Right lobe of liver (tissue), 4 donors: ENCODE results near the gene RPS2.

ENCODE experiments used
- POLR2A ChIP-seq: fragments of 450-650 bp; IDR thresholded peaks from one replicate; pipeline ENCODE4 v1.6.1; 2017; ENCODE audit warnings: antibody characterized with exemption, mild to moderate bottlenecking
- TF ChIP-seq, protein P1 (sequence below), 4 donors: fragments of 200-600 bp in 3 of 4; fragments of 450-650 bp in 1 of 4; IDR thresholded peaks; one replicate each; pipeline versions ENCODE4 v1.5.1 to v1.8.0; 2016 to 2022; ENCODE audit warnings: antibody characterized with exemption in 4 of 4, mild to moderate bottlenecking in 2 of 4
- donor health status: DM: no; HTN: no; CAD: no.
- donor health status: DM: no; HTN: no; CAD: no.
- donor health status: DM: no; HTN: yes; CAD: no.

DNA sequence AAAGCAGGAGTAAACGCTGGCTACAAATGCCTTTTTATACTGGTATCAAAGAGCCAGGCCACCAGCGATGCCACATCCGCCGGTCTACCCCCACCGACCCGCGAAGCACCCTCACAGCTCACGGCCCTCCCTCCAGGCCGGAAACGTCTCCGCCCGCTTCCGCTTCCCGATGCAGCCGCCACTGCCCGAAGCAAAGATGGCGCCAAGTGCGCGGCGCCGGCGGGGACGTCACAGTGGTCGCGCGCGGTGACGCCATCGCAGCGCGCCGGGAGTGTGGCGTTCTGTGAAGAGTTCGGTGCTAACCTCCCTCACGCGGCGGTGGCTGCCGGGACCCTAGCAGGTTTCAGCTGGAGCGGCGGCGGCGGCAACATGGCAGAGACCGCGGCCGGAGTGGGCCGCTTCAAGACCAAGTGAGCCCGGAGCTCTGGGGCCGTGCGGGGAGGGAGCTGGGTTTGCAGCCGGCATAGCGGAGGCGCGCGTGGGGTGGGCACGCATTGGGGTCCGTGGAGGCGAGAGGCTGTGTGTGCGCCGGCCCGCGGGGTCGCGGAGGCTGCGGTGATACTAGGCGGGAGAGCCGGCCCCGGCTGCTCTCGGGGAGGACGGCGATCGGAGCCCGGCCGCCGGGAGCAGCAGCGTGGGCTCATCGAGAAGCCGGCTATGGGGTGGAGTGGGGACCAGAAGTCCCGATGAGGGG lies 7.3 kb upstream of the RPS2 start, which contains the start of gene TBL3:
- peak; percentile 88 for TF ChIP-seq POLR2A
- TF ChIP-seq, protein P1, sequence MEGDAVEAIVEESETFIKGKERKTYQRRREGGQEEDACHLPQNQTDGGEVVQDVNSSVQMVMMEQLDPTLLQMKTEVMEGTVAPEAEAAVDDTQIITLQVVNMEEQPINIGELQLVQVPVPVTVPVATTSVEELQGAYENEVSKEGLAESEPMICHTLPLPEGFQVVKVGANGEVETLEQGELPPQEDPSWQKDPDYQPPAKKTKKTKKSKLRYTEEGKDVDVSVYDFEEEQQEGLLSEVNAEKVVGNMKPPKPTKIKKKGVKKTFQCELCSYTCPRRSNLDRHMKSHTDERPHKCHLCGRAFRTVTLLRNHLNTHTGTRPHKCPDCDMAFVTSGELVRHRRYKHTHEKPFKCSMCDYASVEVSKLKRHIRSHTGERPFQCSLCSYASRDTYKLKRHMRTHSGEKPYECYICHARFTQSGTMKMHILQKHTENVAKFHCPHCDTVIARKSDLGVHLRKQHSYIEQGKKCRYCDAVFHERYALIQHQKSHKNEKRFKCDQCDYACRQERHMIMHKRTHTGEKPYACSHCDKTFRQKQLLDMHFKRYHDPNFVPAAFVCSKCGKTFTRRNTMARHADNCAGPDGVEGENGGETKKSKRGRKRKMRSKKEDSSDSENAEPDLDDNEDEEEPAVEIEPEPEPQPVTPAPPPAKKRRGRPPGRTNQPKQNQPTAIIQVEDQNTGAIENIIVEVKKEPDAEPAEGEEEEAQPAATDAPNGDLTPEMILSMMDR (IDR thresholded peaks at IDR 0.05): peak in 1 of 4 donors; percentile 18
